Activated naive CD8-positive, alpha-beta T cell (primary cell): ENCODE results near the gene ZNF79.

Experiments used
- H3K27ac Mint-ChIP-seq: one replicate; pipeline ENCODE4 v1.8.0; 2021; ENCODE audit warnings: mixed read lengths
- H3K27me3 Mint-ChIP-seq: one replicate; pipeline ENCODE4 v1.8.0; 2021; ENCODE audit warnings: mixed read lengths
- H3K36me3 Mint-ChIP-seq: one replicate; pipeline ENCODE4 v1.8.0; 2021; ENCODE audit warnings: mixed read lengths
- H3K4me1 Mint-ChIP-seq: one replicate; pipeline ENCODE4 v1.8.0; 2021; ENCODE audit warnings: low read depth, mixed read lengths
- H3K4me3 Mint-ChIP-seq: one replicate; pipeline ENCODE4 v1.8.0; 2021; ENCODE audit warnings: mild to moderate bottlenecking, mixed read lengths
- H3K9me3 Mint-ChIP-seq: one replicate; pipeline ENCODE4 v1.8.0; 2021; ENCODE audit warnings: low read depth, mixed read lengths

Gene ZNF79

DNA sequence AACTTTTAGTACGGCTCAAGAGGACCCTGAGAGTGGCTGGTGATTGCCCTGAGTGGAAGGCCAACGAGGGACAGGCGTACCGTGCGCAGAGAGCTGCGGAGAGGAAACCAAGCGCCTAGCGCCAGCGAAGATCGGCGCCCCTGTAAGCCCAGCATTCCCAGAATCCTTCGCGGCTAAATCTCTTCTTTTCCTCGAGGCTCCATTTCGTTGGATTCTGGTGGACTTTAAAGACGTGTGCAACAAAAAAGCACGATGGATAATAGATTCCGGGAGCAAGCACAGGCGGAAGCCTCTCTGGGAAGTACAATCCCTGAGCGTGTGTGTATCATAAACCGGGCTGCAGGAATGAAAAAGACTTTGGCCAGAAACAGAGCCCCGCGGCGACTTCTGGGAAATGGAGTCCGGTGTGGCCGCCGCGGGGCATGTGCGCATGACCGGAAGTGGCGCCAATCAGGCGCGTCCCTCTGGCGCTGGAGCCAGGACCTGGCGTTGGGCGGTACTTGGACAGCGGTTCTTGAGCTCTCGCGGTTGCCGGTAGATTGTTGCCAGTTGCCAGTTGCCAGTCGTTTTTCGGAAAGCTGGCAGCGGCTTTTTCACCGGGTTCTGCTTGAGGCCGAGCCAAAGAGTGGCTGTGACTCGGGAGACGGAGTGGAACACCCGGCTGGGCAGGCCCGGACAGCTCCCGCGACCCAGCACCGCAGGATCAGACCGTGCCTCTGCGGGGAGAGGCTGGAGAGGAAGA, at the start of gene ZNF79:
TSS of gene ZNF79 (plus strand) at position 449 of the 742 bp plus-strand sequence. CDS start 406 bp downstream, outside the sequence.
- Mint-ChIP-seq H3K9me3 (no peaks in the 10 kb centered on the region), H3K27ac (peak within 1 kb of the TSS; percentile 99), H3K4me3 (peak within 1 kb of the TSS; percentile 98), H3K27me3 (no peaks in the 10 kb centered on the region), H3K36me3 (peaks cover 9% of the 10 kb centered on the region), H3K4me1 (peaks cover 45% of the 10 kb centered on the region)

DNA sequence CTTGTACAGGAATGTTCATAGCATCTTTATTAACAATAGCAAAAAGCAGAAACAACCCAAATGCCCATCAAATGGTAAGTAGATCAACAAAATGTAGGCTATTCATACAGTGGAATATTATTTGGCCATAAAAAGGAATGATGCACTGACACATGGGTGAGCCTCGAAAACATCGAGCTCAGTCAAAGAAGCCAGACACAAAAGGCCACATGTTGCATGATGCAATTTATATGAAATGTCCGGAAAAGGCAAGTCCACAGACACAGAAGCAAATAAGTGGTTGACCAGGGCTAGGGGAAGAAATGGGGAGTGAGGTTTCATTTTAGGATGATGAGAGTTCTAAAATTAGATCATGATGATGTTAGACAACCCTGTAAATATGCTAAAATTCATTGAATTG, 43.7 kb upstream of the ZNF79 start:
- no peak overlapping the region for H3K4me3 Mint-ChIP-seq
- H3K27ac Mint-ChIP-seq, result no peak overlapping the region
- peaks cover 2% of the 10 kb centered on the region for H3K4me1 Mint-ChIP-seq
- peaks cover 8% of the 10 kb centered on the region for H3K36me3 Mint-ChIP-seq
- peaks cover 45% of the 10 kb centered on the region for H3K27me3 Mint-ChIP-seq
- H3K9me3 Mint-ChIP-seq, result peaks cover 7% of the 10 kb centered on the region

DNA sequence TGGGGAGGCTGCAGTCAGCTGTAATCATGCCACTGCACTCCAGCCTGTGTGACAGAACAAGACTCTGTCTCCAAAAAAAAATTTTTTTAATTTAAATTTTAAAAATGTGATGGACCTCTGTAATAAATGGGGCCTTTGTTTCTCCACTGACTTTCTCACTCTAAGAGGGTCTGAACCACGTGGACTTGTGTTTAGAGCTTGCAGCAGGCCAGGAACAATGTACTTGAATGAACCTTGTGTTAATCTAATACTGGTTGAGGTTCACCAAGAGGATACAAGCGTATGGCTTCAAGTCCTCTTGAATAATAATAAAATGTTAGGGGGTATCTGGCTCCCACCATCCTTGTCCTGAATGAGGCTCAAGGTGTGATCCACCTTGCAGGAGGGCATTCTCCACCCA, 41.6 kb upstream of the ZNF79 start:
- Mint-ChIP-seq H3K27ac (no peak overlapping the region), H3K36me3 (peaks cover 8% of the 10 kb centered on the region), H3K4me1 (peaks cover 12% of the 10 kb centered on the region), H3K4me3 (no peak overlapping the region), H3K27me3 (peaks cover 50% of the 10 kb centered on the region), H3K9me3 (peaks cover 7% of the 10 kb centered on the region)

DNA sequence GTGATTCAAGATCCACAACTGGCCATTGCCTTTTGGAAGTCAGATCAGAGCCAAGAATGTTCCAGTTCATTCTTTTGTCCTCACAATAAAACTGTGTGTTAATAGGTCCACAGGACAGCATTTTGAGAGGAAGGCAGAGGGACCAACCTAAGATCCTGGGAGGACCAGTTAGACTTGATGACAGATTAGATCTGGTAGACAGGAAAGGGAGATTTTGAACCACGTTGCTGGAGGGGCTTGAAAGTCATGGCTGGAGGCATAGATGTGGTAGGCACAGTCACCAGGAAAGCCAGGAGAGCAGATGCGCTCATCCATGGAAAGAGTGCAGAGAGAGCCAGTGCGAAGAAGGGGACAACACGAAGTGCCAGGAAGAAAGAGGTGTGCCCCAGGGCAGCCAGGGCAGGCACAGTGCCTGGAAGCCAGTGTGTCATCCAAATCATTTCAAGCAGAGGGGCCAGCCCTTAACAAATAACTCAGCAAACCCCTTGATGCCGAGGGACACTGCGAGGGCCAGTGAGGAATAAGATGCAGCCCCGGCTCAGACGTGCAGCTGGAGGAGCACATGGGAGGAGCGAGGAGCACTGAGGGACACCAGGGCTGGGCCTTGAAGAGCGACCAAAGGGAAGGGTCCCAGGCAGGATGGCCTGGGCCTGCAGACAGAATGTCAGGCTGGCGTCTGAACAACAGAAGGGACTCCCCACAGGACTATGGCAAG, 40.0 kb upstream of the ZNF79 start:
- Mint-ChIP-seq H3K36me3 (peaks cover 3% of the 10 kb centered on the region), H3K27ac (no peak overlapping the region), H3K9me3 (peaks cover 6% of the 10 kb centered on the region), H3K4me1 (peaks cover 27% of the 10 kb centered on the region), H3K4me3 (no peak overlapping the region), H3K27me3 (peaks cover 47% of the 10 kb centered on the region)

DNA sequence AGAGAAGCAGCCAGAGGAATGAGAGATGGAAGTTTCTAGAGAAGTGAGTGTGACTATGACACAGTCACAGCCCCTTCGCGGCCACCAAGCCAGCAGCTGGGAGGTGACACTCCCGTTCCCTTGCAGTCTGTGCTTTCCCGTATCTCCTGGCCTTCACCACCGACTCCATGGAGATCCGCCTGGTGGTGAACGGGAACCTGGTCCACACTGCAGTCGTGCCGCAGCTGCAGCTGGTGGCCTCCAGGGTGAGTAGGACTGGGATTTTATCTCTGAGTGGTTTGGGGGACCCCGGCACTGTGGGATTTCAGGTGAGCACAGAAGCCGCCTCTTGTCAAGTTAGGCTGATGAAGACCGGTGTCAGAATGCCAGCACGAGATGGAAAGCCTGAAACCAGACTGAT, 39.3 kb upstream of the ZNF79 start:
- Mint-ChIP-seq H3K27ac (no peak overlapping the region), H3K27me3 (peaks cover 45% of the 10 kb centered on the region), H3K4me3 (no peak overlapping the region), H3K4me1 (peaks cover 32% of the 10 kb centered on the region), H3K36me3 (no peaks in the 10 kb centered on the region), H3K9me3 (peaks cover 3% of the 10 kb centered on the region)

DNA sequence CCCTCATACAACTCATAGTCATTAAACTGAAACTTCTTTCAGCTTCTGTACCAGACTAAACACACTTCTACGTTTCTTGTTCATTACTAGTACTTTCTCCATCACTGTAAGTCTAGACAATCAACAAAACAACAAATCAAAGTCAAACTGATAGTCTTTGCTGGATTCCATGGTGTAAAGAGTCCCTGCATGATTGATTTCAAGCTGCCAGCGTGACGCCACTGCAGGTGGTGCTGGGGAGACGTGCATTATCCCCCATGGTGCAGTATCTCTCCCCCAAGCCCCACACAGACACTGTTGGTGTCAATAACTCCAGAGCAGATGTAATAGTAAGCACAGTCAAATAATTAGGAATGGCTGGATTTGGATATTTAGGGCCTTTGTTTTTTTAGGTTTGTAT, 37.9 kb upstream of the ZNF79 start:
- Mint-ChIP-seq H3K9me3 (no peaks in the 10 kb centered on the region), H3K27me3 (peaks cover 44% of the 10 kb centered on the region), H3K4me1 (peaks cover 38% of the 10 kb centered on the region), H3K27ac (no peak overlapping the region), H3K36me3 (no peaks in the 10 kb centered on the region), H3K4me3 (no peak overlapping the region)

DNA sequence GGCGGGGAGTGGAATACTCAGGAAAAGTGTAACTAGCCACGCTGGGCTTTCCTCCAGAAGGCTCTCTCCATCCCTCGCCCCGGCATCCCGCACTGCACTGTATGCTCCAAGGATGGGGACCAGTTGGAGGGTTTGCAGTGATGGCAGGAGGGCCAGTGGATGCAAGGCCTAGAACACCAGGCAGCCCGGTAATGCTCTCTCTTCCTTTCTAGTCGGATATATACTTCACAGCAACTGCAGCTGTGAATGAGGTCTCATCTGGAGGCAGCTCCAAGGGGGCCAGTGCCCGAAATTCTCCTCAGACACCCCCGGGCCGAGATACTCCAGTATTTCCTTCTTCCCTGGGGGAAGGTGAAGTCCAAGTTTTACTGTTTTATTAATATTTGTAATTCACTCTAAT, 37.2 kb upstream of the ZNF79 start:
- Mint-ChIP-seq H3K4me3 (no peak overlapping the region), H3K36me3 (no peaks in the 10 kb centered on the region), H3K4me1 (peaks cover 38% of the 10 kb centered on the region), H3K27ac (no peak overlapping the region), H3K9me3 (no peaks in the 10 kb centered on the region), H3K27me3 (peaks cover 47% of the 10 kb centered on the region)

DNA sequence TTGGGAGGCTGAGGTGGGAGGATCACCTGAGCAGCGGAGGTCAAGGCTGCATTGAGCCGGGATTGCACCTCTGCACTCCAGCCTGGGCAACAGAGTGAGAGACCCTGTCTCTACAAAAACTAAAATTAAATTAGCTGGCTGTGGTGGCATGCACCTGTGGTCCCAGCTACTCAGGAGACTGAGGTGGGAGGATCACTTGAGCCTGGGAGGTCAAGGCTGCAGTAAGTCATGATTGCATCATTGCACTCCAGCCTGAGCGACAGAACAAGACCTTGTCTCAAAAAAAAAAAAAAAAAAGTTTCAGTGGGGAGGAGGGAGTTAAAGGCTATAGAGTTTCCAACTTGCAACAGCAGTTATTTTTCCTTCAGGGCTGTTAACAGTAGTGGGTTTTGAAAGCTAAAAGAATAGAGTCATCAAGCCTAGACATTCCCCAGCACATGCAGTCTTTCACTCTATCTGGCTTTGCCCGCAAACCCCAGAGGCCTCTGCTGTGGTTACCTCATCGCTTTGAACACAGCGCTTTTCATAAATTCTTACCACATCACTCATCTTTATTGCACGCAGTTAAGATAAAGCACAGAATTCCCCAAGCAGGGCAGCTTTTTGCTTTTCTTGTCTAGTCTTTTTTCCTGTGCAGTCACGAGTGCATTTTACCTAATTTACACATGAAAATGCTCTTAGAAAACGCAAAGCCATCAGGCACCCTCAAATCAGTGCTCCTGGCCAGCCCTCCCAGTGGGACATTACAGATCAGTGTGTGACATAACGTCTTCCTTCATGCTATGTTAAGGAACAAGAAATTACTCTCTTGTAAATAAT, 35.9 kb upstream of the ZNF79 start:
- Mint-ChIP-seq H3K27ac (peak overlapping the region; percentile 84), H3K4me1 (peaks cover 38% of the 10 kb centered on the region), H3K9me3 (no peaks in the 10 kb centered on the region), H3K36me3 (no peaks in the 10 kb centered on the region), H3K4me3 (peak overlapping the region; percentile 50), H3K27me3 (peaks cover 53% of the 10 kb centered on the region)

DNA sequence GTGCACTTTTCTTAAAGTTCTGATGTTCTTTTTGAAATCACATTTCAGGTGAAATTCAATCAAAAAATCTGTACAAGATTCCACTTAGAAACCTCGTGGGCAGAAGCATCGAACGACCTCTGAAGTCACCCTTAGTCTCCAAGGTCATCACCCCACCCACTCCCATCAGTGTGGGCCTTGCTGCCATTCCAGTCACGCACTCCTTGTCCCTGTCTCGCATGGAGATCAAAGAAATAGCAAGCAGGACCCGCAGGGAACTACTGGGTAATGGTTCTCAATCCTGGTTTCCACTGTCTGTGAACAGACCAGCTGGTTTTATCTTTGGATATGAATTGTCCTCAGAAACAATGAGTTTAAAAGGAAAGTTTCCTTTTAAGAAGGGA, 35.3 kb upstream of the ZNF79 start:
- no peaks in the 10 kb centered on the region for H3K36me3 Mint-ChIP-seq
- H3K4me1 Mint-ChIP-seq, result peaks cover 38% of the 10 kb centered on the region
- H3K9me3 Mint-ChIP-seq, result no peaks in the 10 kb centered on the region
- peaks cover 54% of the 10 kb centered on the region for H3K27me3 Mint-ChIP-seq
- H3K27ac Mint-ChIP-seq, result peak overlapping the region; percentile 84
- H3K4me3 Mint-ChIP-seq, result peak overlapping the region; percentile 50

DNA sequence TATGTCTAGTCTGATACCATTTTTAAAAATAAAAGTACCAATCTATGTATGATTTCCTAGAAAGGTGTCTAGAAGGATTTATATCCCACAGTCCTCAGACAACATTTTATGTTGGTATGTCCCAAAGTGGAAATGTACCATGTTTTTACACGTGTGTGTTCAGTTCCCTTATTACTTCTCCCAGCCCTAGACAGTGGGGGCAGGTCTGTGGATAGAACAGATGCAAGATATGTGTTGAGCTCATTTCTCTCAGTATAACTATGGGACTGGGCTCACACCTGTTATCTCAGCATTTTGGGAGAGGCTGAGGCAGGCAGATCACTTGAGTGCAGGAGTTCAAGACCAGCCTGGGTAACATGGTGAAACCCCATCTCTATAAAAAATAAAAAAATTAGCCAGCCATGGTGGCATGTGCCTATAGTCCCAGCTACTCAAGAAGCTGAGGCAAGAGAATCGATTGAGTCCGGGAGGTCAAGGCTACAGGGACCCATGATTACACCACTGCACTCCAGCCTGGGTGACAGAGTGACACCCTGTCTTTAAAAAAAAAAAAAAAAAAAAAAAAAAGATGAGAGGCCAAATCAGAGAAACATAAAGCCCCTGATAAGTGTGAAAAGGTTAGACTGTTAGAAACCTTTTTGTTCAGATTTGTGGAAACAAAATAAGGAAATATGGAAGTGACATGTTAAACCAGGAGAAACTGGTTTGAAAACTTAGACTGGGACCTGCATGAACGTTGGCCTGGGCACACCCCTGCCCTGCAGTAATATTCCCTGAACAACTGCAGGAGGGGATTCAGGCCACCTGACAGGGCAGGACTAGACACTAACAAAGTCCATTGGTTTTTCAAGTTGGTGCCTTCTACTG, 34.6 kb upstream of the ZNF79 start:
- Mint-ChIP-seq H3K9me3 (no peaks in the 10 kb centered on the region), H3K27me3 (peaks cover 49% of the 10 kb centered on the region), H3K4me1 (peaks cover 37% of the 10 kb centered on the region), H3K4me3 (no peak overlapping the region), H3K27ac (no peak overlapping the region), H3K36me3 (no peaks in the 10 kb centered on the region)

DNA sequence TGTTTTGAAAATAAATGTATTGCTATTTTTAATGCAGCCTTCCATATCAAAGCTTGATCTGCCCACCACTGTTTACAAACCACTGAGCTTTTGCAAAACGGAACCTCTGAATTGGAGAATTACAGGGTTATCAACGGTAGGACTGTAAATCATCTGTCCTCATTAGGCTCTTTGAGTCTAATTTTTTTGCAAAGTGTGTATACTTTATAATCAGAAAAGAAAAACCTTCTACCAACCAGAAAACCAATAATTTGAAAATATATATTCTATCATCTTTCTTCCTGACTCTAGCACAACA, 34.0 kb upstream of the ZNF79 start:
- Mint-ChIP-seq H3K36me3 (no peaks in the 10 kb centered on the region), H3K27me3 (peaks cover 49% of the 10 kb centered on the region), H3K4me3 (no peak overlapping the region), H3K27ac (no peak overlapping the region), H3K4me1 (peaks cover 36% of the 10 kb centered on the region), H3K9me3 (no peaks in the 10 kb centered on the region)

DNA sequence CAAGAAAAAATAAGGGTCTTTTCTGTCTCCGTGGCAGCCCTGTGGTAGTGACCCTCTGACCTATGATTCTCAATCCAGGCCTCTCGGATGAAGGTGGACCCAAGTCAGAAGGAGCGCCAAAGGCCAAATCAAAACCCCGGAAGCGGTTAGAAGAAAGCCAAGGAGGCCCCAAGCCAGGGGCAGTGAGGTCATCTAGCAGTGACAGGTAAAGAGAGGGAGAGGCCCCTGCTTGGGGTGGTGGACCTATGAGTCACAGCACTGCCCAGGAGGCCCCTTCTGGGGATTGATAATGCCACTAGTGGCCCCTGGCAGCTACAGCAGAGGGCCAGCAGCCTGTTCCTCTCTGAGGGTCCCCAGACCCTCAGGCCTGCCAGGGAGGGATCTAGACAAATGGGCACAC, 33.6 kb upstream of the ZNF79 start:
- peaks cover 50% of the 10 kb centered on the region for H3K27me3 Mint-ChIP-seq
- H3K4me3 Mint-ChIP-seq, result no peak overlapping the region
- H3K27ac Mint-ChIP-seq, result no peak overlapping the region
- H3K9me3 Mint-ChIP-seq, result no peaks in the 10 kb centered on the region
- H3K4me1 Mint-ChIP-seq, result peaks cover 37% of the 10 kb centered on the region
- no peaks in the 10 kb centered on the region for H3K36me3 Mint-ChIP-seq

DNA sequence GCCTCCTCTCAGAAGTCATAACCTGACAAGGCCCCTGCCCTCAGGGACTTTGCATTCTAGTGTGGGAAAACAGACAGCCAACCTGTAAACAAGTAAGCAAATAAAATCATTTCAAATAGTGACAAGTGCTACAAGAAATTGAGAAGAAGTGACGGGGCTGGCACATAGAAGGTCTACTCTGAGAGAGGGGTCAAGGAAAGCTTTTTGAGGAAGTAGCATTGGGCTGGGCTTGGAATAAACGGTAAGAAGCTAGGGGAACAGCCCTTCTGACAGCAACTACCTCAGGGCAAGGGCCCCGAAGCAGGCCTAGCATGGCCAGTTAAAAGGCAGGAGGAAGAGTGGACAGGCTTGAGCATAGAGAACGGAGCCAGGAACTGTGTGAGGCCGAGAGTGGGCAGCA, 32.0 kb upstream of the ZNF79 start:
- Mint-ChIP-seq H3K4me1 (peaks cover 32% of the 10 kb centered on the region), H3K9me3 (no peaks in the 10 kb centered on the region), H3K4me3 (no peak overlapping the region), H3K36me3 (no peaks in the 10 kb centered on the region), H3K27ac (no peak overlapping the region), H3K27me3 (peaks cover 44% of the 10 kb centered on the region)

DNA sequence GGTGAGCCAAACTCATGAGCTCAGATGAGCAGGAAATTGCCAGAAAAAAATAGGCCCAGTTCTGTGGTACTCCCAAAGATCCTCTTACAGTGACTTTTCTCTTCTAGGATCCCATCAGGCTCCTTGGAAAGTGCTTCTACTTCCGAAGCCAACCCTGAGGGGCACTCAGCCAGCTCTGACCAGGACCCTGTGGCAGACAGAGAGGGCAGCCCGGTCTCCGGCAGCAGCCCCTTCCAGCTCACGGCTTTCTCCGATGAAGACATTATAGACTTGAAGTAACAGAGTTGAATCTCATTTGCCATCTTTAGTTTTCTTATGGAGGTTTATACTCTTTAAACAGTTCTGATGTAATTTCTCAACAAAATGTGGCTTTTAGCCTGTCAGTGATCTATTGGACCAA, 31.2 kb upstream of the ZNF79 start:
- H3K4me3 Mint-ChIP-seq, result no peak overlapping the region
- no peaks in the 10 kb centered on the region for H3K36me3 Mint-ChIP-seq
- no peak overlapping the region for H3K27ac Mint-ChIP-seq
- no peaks in the 10 kb centered on the region for H3K9me3 Mint-ChIP-seq
- H3K27me3 Mint-ChIP-seq, result peaks cover 44% of the 10 kb centered on the region
- peaks cover 29% of the 10 kb centered on the region for H3K4me1 Mint-ChIP-seq
